IgD-negative memory B cell (primary cell): ENCODE measurements around the gene NRG3. TPM values are rescaled to one million over a fixed set of nuclear protein-coding genes. Genes with fewer than 3 reads are reported as not detected.

Experiments
- H3K27ac Mint-ChIP-seq, 3 donors: one replicate each; pipeline ENCODE4 v1.8.0; 2020 to 2022; ENCODE audit warnings: mild to moderate bottlenecking in 3 of 3, mixed read lengths in 3 of 3, moderate library complexity in 1 of 3
- H3K27me3 Mint-ChIP-seq: one replicate; pipeline ENCODE4 v1.8.0; 2021; ENCODE audit warnings: mixed read lengths
- H3K36me3 Mint-ChIP-seq: one replicate; pipeline ENCODE4 v1.8.0; 2020; ENCODE audit warnings: mild to moderate bottlenecking, mixed read lengths
- H3K4me1 Mint-ChIP-seq, 3 donors: one replicate each; pipeline ENCODE4 v1.8.0; 2020 to 2022; ENCODE audit warnings: mixed read lengths in 3 of 3, mild to moderate bottlenecking in 1 of 3
- H3K4me3 Mint-ChIP-seq, 4 donors: one replicate each; pipeline ENCODE4 v1.8.0; 2020 to 2022; ENCODE audit warnings: mild to moderate bottlenecking in 4 of 4, mixed read lengths in 4 of 4, moderate library complexity in 3 of 4
- H3K9me3 Mint-ChIP-seq, 3 donors: one replicate each; pipeline ENCODE4 v1.8.0; 2020 to 2021; ENCODE audit warnings: mixed read lengths in 3 of 3, mild to moderate bottlenecking in 1 of 3
- polyA plus RNA-seq: library from polyadenylated mRNA; unstranded; fragments of 300-500 nt; fragmentation: Illumina TruSeq; gene quantifications from one replicate; pipeline ENCODE4 v1.2.3, GENCODE V29; 2021

NRG3 gene
- polyA plus RNA-seq, 1 donor from 2014 or later: not detected

- H3K9me3 Mint-ChIP-seq: peaks cover 0 to 7% (median 2%) of the 10 kb centered on the region in 3 donors
Measured at GRCh38 chr10:82888809-82889455, 1013.9 kb downstream of the NRG3 start.

GRCh38 chr10:82889728-82890127 is 1014.7 kb downstream of the NRG3 start:
- peaks cover 0 to 7% (median 2%) of the 10 kb centered on the region in 3 donors for H3K9me3 Mint-ChIP-seq

More at GRCh38 chr10:82888809-82889455, 1013.9 kb downstream of the NRG3 start:
- Mint-ChIP-seq H3K27me3 (no peaks in the 10 kb centered on the region), H3K36me3 (no peaks in the 10 kb centered on the region), H3K27ac (no peak overlapping the region), H3K4me1 (no peaks in the 10 kb centered on the region), H3K4me3 (no peak overlapping the region)

DNA sequence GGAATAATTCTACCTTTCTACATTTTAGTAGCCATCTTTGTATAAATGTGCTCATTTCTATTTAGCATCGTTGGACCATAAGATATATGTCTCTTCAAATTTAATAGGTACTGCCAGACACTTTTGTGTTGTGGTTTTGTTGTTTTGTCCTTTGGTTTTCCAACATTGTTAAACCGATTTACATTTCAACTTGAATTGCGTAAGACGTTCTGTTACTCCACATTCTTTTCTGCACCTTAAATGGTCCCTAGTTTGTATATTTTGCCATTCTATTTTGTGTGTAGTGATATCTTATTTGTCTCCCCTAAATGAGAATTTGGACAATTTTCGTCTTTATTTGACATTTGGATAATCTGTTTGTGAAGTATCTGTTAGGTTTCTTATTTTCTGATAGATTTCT is 1015.6 kb downstream of the NRG3 start:
- Mint-ChIP-seq H3K27ac (no peak overlapping the region), H3K4me1 (no peaks in the 10 kb centered on the region), H3K36me3 (no peaks in the 10 kb centered on the region), H3K4me3 (no peak overlapping the region), H3K9me3 (peaks cover 0 to 7% (median 7%) of the 10 kb centered on the region in 3 donors), H3K27me3 (no peaks in the 10 kb centered on the region)

More at GRCh38 chr10:82889728-82890127, 1014.7 kb downstream of the NRG3 start:
- Mint-ChIP-seq H3K4me1 (no peaks in the 10 kb centered on the region), H3K27me3 (no peaks in the 10 kb centered on the region), H3K27ac (no peak overlapping the region), H3K4me3 (no peak overlapping the region), H3K36me3 (no peaks in the 10 kb centered on the region)

GRCh38 chr10:82908096-82908495 is 1033.1 kb downstream of the NRG3 start:
- Mint-ChIP-seq H3K27me3 (no peaks in the 10 kb centered on the region), H3K4me1 (no peaks in the 10 kb centered on the region), H3K27ac (no peak overlapping the region), H3K9me3 (peaks cover 0 to 15% (median 2%) of the 10 kb centered on the region in 3 donors), H3K36me3 (no peaks in the 10 kb centered on the region), H3K4me3 (no peak overlapping the region)

GRCh38 chr10:82908751-82909150 is 1033.8 kb downstream of the NRG3 start:
- Mint-ChIP-seq H3K27me3 (no peaks in the 10 kb centered on the region), H3K4me1 (no peaks in the 10 kb centered on the region), H3K4me3 (no peak overlapping the region), H3K36me3 (peaks cover under 1% of the 10 kb centered on the region), H3K9me3 (peaks cover 0 to 17% (median 2%) of the 10 kb centered on the region in 3 donors), H3K27ac (no peak overlapping the region)

- Mint-ChIP-seq H3K9me3 (peaks cover 0 to 15% (median 0%) of the 10 kb centered on the region in 3 donors), H3K27me3 (no peaks in the 10 kb centered on the region), H3K27ac (no peak overlapping the region), H3K4me3 (no peak overlapping the region), H3K36me3 (peaks cover 1% of the 10 kb centered on the region), H3K4me1 (no peaks in the 10 kb centered on the region)
Measured at GRCh38 chr10:82910301-82910700, 1035.3 kb downstream of the NRG3 start.

DNA sequence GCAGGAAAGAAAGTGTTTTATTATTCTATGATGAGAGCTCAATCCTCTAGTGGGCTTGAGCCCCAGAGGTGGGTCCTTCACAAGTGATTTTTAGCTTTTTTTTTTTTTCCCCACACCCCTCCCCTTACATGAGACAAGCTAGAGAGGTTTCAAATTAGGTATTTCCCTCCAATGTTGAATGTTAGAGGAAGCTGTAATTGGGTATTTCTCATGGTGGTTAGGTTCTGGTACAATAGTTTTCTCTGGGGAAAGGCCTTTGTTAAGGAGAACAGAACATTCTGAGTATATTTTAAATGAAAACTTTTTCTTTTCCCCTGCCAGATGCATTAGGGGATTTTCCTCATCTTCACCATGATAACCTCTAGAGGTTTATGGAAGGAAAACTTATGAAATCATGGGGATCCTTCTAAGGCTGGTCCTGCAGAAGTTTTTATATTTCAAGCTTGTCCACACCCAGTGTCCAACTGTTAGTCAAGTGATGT is 1039.7 kb downstream of the NRG3 start:
- peaks cover 1% of the 10 kb centered on the region for H3K36me3 Mint-ChIP-seq
- no peak overlapping the region for H3K27ac Mint-ChIP-seq
- no peaks in the 10 kb centered on the region for H3K27me3 Mint-ChIP-seq
- no peak overlapping the region for H3K4me3 Mint-ChIP-seq
- peaks cover 0 to 12% (median 2%) of the 10 kb centered on the region in 3 donors for H3K9me3 Mint-ChIP-seq
- H3K4me1 Mint-ChIP-seq: no peaks in the 10 kb centered on the region

DNA sequence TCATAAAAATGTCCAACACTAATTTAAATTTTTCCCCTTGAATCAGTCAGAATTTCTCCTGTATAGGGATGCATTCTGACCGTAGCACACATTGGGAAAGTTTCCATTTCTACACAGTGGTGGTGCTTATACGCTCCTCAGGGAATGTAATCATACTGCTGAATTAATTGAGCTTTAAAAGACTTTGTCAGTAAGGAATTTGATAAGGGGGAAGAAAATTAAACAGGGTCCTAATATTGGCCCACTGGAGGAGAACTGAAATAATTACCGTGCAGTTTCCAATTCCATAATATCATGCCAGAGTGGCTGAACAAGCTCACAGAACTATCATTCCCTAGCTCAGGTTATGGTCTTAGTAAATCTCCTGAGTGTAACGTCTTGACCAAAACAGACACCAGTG is 1041.9 kb downstream of the NRG3 start:
- Mint-ChIP-seq H3K4me1 (no peaks in the 10 kb centered on the region), H3K27ac (no peak overlapping the region), H3K27me3 (no peaks in the 10 kb centered on the region), H3K36me3 (peaks cover 1% of the 10 kb centered on the region), H3K4me3 (no peak overlapping the region), H3K9me3 (peaks cover 0 to 7% (median 3%) of the 10 kb centered on the region in 3 donors)

- H3K4me3 Mint-ChIP-seq: no peak overlapping the region
- peaks cover 3 to 11% (median 5%) of the 10 kb centered on the region in 3 donors for H3K9me3 Mint-ChIP-seq
- H3K27ac Mint-ChIP-seq: no peak overlapping the region
- H3K27me3 Mint-ChIP-seq: no peaks in the 10 kb centered on the region
- H3K36me3 Mint-ChIP-seq: peaks cover 3% of the 10 kb centered on the region
- H3K4me1 Mint-ChIP-seq: no peaks in the 10 kb centered on the region
Measured at GRCh38 chr10:82918022-82918421, 1043.0 kb downstream of the NRG3 start.

GRCh38 chr10:82922046-82922445 is 1047.1 kb downstream of the NRG3 start:
- H3K36me3 Mint-ChIP-seq: peaks cover 2% of the 10 kb centered on the region
- H3K27ac Mint-ChIP-seq: no peak overlapping the region
- no peak overlapping the region for H3K4me3 Mint-ChIP-seq
- no peaks in the 10 kb centered on the region for H3K4me1 Mint-ChIP-seq
- no peaks in the 10 kb centered on the region for H3K27me3 Mint-ChIP-seq
- peaks cover 3 to 17% (median 9%) of the 10 kb centered on the region in 3 donors for H3K9me3 Mint-ChIP-seq

GRCh38 chr10:82922755-82923154 is 1047.8 kb downstream of the NRG3 start:
- Mint-ChIP-seq H3K9me3 (peaks cover 3 to 17% (median 9%) of the 10 kb centered on the region in 3 donors), H3K36me3 (peaks cover 2% of the 10 kb centered on the region), H3K27ac (no peak overlapping the region)

DNA sequence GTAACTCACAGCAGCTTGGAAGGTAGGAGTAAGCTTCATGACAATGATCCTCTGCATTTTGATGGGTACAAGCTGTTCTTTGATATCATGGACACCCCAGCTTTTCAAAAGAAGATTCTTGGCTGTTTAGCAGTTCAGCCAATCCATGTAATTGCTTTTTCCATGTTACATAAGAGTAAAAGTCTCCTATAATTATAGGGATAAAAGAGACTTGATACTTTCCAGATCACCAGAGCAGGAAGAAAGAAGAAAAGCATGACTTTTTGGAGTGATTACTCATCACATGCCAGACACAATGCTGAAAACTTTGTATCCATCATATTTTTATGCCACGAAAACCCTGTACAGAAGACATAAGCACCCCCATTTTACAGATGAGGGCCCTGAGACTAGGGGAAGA is 1049.7 kb downstream of the NRG3 start:
- Mint-ChIP-seq H3K27me3 (no peaks in the 10 kb centered on the region), H3K9me3 (peaks cover 3 to 20% (median 8%) of the 10 kb centered on the region in 3 donors), H3K4me1 (no peaks in the 10 kb centered on the region), H3K27ac (no peak overlapping the region), H3K36me3 (peaks cover 2% of the 10 kb centered on the region), H3K4me3 (no peak overlapping the region)

More at GRCh38 chr10:82922755-82923154, 1047.8 kb downstream of the NRG3 start:
- Mint-ChIP-seq H3K4me1 (no peaks in the 10 kb centered on the region), H3K4me3 (no peak overlapping the region), H3K27me3 (no peaks in the 10 kb centered on the region)

DNA sequence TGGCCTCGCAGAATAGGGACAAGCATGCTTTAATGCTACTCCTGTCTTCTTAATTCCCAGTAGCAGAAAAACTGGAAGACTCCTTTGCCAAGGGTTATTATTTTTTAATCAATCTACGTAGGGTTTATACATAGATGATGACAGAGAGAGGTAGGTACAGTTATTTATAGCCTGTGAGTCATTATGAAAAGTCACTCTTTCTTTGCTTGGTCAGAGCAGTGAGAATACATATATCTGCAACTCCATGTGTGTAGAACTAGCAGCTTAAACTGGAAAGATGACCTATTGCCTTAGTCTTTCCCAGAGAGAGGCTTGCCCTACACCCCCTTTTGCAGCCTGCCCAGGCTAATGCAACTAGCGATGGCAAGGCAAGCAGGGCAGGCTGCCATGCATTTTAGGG is 1050.6 kb downstream of the NRG3 start:
- H3K4me1 Mint-ChIP-seq: no peaks in the 10 kb centered on the region
- peaks cover 2% of the 10 kb centered on the region for H3K36me3 Mint-ChIP-seq
- peaks cover 3 to 20% (median 10%) of the 10 kb centered on the region in 3 donors for H3K9me3 Mint-ChIP-seq
- no peak overlapping the region for H3K27ac Mint-ChIP-seq
- H3K4me3 Mint-ChIP-seq: no peak overlapping the region
- H3K27me3 Mint-ChIP-seq: no peaks in the 10 kb centered on the region

DNA sequence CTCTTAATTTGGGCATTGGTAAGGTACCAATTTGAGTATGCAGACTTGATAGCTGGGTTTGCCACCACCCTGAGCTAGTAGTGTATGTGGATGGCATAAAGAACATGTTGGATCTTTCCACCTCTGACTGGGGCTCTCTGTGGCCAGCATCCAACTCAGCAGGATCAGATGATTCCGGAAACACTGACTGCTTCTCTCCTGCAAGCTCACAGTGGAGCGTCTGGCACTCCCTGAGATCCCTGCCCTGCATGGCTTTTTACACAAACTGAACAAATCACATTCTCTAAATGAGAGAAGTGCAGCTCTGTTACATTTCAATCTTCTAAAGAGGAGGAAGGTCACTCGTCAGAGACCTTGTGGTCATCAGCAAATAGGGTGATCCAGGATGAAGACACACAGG is 1057.5 kb downstream of the NRG3 start:
- no peaks in the 10 kb centered on the region for H3K4me1 Mint-ChIP-seq
- H3K27ac Mint-ChIP-seq: no peak overlapping the region
- no peaks in the 10 kb centered on the region for H3K36me3 Mint-ChIP-seq
- no peaks in the 10 kb centered on the region for H3K27me3 Mint-ChIP-seq
- H3K4me3 Mint-ChIP-seq: no peak overlapping the region
- peaks cover 1 to 10% (median 3%) of the 10 kb centered on the region in 3 donors for H3K9me3 Mint-ChIP-seq

GRCh38 chr10:82934429-82934828 is 1059.4 kb downstream of the NRG3 start:
- Mint-ChIP-seq H3K36me3 (no peaks in the 10 kb centered on the region), H3K4me3 (no peak overlapping the region), H3K27me3 (no peaks in the 10 kb centered on the region), H3K4me1 (peaks cover 0 to 1% (median 0%) of the 10 kb centered on the region in 3 donors), H3K27ac (no peak overlapping the region), H3K9me3 (peaks cover 0 to 8% (median 1%) of the 10 kb centered on the region in 3 donors)

DNA sequence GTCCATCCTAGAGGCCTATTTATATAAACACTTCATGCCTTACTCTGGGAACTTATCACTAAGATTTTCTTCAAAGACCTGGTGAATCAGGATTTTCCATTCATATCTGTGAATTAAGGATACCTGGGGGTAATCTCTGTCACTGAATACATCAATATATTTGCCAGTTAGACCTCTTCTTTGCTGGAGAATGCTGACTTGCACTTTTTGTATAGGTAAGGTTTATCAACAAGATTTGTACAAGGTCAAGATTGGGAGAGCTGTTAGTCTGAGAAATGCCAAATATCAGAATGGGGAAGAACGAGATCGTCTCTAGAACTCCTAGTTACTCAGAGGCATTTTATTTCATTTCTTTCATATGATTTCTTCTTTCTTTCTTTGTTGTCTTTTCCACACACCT is 1060.0 kb downstream of the NRG3 start:
- Mint-ChIP-seq H3K27ac (no peak overlapping the region), H3K27me3 (no peaks in the 10 kb centered on the region), H3K4me1 (peaks cover 0 to 1% (median 0%) of the 10 kb centered on the region in 3 donors), H3K4me3 (no peak overlapping the region), H3K36me3 (no peaks in the 10 kb centered on the region), H3K9me3 (peaks cover 0 to 6% (median 1%) of the 10 kb centered on the region in 3 donors)
